Colonic mucosa (tissue), 4 donors: ENCODE measurements around the gene PPP1R9B. TPM values are rescaled to one million over a fixed set of nuclear protein-coding genes. Genes with fewer than 3 reads are reported as not detected.

ENCODE experiments used
- DNase-seq: peaks from one replicate; pipeline ENCODE4 v3.0.0-alpha.2; 2020
- H3K27ac ChIP-seq: fragments of 200-600 bp; one replicate; pipeline ENCODE4 v1.8.0; 2021
- H3K27me3 ChIP-seq: fragments of 200-600 bp; one replicate; pipeline ENCODE4 v1.8.0; 2021
- H3K36me3 ChIP-seq: fragments of 200-600 bp; one replicate; pipeline ENCODE4 v1.8.0; 2021
- H3K4me1 ChIP-seq: fragments of 200-600 bp; one replicate; pipeline ENCODE4 v1.8.0; 2021; ENCODE audit warnings: mild to moderate bottlenecking
- H3K4me3 ChIP-seq: fragments of 200-600 bp; one replicate; pipeline ENCODE4 v1.8.0; 2021
- H3K9ac ChIP-seq, 2 donors: one replicate each; pipeline ENCODE4 v1.7.0; 2013; ENCODE audit warnings: control low read depth in 2 of 2, low read depth in 2 of 2, low read length in 2 of 2
- H3K9me3 ChIP-seq: fragments of 200-600 bp; one replicate; pipeline ENCODE4 v1.8.0; 2021
- CTCF ChIP-seq: fragments of 200-600 bp; IDR thresholded peaks from one replicate; pipeline ENCODE4 v1.8.0; 2022; ENCODE audit warnings: antibody characterized with exemption, mild to moderate bottlenecking
- intact Hi-C: fragments of 100-400 bp; cut with DNase I; formaldehyde crosslinking; loops from one replicate; pipeline ENCODE4 v1.14.1; 2022
- total RNA-seq, 2 donors: library from RNA; stranded (reverse); fragmentation: NEBNext Ultra II Directional in 1 of 2; extraction: Animal tissue kit (Norgen Biotek cat#: 25700) in 1 of 2; gene quantifications; one replicate each; pipeline ENCODE4 v1.2.1, GENCODE V29; 2021
- donor health status: healthy.
- donor health status: DM: no; HTN: no; CAD: no.
- donor health status: DM: no; HTN: no; CAD: no.

Gene PPP1R9B
- total RNA-seq, 2 donors from 2014 or later = 36.6 to 43.2 TPM

- Histone ChIP-seq H3K36me3 (no peaks in the 10 kb centered on the region), H3K9ac (no peak overlapping the region), H3K27ac (no peak overlapping the region), H3K27me3 (no peaks in the 10 kb centered on the region), H3K4me3 (no peak overlapping the region), H3K4me1 (no peaks in the 10 kb centered on the region), H3K9me3 (no peaks in the 10 kb centered on the region)
- TF ChIP-seq CTCF = no peak
- intact Hi-C loops = no loop called here
- no peak for DNase-seq
Observed at GRCh38 chr17:50168319-50168718, 17.8 kb upstream of the PPP1R9B start.

DNA sequence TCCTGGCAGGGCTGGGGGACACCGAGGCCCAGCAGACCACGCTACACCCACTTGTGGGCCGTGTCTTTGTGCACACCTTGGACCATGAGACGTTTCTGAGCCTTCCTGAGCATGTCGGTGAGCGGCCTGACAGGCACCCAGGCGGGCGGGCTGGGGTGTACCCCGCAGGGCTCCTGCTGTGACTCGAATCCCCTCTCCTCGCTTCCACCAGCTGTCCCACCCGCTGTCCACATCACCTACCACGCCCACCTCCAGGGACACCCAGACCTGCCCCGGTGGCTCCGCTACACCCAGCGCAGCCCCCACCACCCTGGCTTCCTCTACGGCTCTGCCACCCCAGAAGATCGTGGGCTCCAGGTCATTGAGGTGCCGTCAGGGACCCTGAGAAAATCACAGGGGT, 16.9 kb upstream of the PPP1R9B start:
- no peaks in the 10 kb centered on the region for H3K36me3 ChIP-seq
- no peaks in the 10 kb centered on the region for H3K9me3 ChIP-seq
- no peak for TF ChIP-seq CTCF
- H3K9ac ChIP-seq = no peak overlapping the region
- no peak for DNase-seq
- intact Hi-C loops = no loop called here
- no peaks in the 10 kb centered on the region for H3K27me3 ChIP-seq
- no peak overlapping the region for H3K27ac ChIP-seq
- H3K4me3 ChIP-seq = no peak overlapping the region
- H3K4me1 ChIP-seq = no peaks in the 10 kb centered on the region

GRCh38 chr17:50166518-50167181, 16.2 kb upstream of the PPP1R9B start:
- no peak for TF ChIP-seq CTCF
- Histone ChIP-seq H3K9me3 (no peaks in the 10 kb centered on the region), H3K27ac (no peak overlapping the region), H3K4me1 (no peaks in the 10 kb centered on the region), H3K4me3 (no peak overlapping the region), H3K36me3 (no peaks in the 10 kb centered on the region), H3K9ac (no peak overlapping the region), H3K27me3 (no peaks in the 10 kb centered on the region)
- DNase-seq = no peak
- intact Hi-C loops = no loop called here

DNA sequence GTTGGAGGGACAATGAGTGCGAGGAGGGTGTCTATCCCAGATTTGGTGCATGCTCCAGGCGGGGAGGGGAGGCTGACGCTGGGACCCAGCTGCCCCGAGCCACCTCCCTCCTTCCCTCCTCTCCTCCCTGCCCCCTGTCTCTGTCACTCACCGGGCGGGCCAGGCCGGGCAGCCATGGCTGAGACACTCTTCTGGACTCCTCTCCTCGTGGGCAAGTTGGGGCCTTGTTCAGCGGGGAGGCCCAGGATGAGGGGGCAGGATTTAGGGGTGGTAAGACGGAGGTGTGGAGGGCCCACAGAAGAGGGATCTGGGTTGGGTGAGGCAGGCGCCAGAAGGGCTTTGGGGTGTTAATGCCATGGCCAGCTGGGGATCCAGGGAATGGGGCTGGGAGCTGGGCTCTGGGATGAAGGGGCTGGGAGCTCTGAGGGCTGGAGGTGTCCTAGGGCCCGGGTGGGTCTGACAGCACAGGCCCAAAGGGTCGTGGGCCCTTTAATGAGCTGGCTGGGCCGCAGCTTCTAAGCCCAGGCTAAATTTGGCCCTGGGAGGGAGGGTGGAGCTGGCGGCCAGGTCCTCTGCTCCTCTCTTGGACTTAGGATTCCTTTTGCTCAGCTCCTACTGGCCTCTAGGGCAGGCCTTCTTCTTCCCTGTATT, 15.5 kb upstream of the PPP1R9B start, which contains the start of gene SGCA:
SGCA (plus strand) TSS at position 139 of the 651 bp plus-strand sequence; CDS start at position 175, 36 bp downstream.
- no peaks in the 10 kb centered on the region for H3K27me3 ChIP-seq
- no peak within 1 kb of the TSS for H3K9ac ChIP-seq
- TF ChIP-seq CTCF = no peak
- no peaks in the 10 kb centered on the region for H3K36me3 ChIP-seq
- no peak within 1 kb of the TSS for H3K4me3 ChIP-seq
- H3K9me3 ChIP-seq = no peaks in the 10 kb centered on the region
- H3K4me1 ChIP-seq = peaks cover 1% of the 10 kb centered on the region
- DNase-seq = no peak
- H3K27ac ChIP-seq = no peak within 1 kb of the TSS
- intact Hi-C loops = no loop called here

GRCh38 chr17:50165466-50165865, 15.0 kb upstream of the PPP1R9B start:
- peaks cover 5% of the 10 kb centered on the region for H3K4me1 ChIP-seq
- H3K36me3 ChIP-seq = no peaks in the 10 kb centered on the region
- H3K4me3 ChIP-seq = no peak overlapping the region
- H3K27me3 ChIP-seq = no peaks in the 10 kb centered on the region
- H3K9ac ChIP-seq = no peak overlapping the region
- H3K9me3 ChIP-seq = no peaks in the 10 kb centered on the region
- no peak overlapping the region for H3K27ac ChIP-seq
- DNase-seq = no peak
- intact Hi-C loops = no loop called here
- no peak for TF ChIP-seq CTCF
